Loucy (cell line): Measurements from ENCODE around the gene CHN2.

Experiments
- CTCF ChIP-seq: fragments of 200-600 bp; sonication (generic); conservative IDR thresholded peaks from 2 replicates; pipeline ENCODE4 v1.5.1; 2014; ENCODE audit warnings: mild to moderate bottlenecking, antibody characterized with exemption, low read length
- EZH2phosphoT487 ChIP-seq: fragments of 200-600 bp; IDR thresholded peaks from 2 replicates; pipeline ENCODE4 v1.6.1; 2018; ENCODE audit warnings: antibody characterized with exemption, mild to moderate bottlenecking, moderate library complexity, borderline replicate concordance

DNA sequence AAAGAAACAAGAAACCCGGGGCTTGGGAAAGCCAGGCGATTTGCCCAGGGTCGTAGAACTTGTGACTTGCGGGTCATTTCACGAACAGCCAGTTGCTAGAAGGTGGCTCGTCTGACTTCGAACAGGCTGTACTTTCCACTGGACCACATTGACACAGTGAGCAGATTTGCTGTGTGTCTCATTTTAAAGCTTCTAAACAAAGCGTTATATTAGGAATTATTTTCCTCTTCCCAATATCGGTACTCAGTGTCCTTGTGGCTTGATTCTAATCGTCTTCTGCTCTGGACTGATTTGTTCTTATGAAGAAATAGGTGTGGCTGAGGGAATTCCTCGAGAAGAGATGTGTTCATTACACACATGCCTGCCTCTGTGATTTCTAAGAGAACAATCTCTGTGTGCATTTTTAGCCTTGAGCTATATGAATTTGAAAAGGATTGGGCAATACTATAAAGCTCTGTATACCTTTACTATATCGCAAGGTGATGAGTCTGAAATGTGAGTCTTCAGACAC lies 219.1 kb downstream of the CHN2 start:
- no peak for TF ChIP-seq EZH2phosphoT487
- TF ChIP-seq CTCF: no peak
